ENCODE data around the gene ASAP3.
"Not testable (repeated sequence)": the region's sequence is repeated elsewhere in the genome, so short reads cannot be mapped to it uniquely, and the experiment has no call there.

ASAP3 gene

GRCh38 chr1:23509896-23510295 lies 25.9 kb upstream of the ASAP3 start:
- TF ChIP-seq, protein P1, sequence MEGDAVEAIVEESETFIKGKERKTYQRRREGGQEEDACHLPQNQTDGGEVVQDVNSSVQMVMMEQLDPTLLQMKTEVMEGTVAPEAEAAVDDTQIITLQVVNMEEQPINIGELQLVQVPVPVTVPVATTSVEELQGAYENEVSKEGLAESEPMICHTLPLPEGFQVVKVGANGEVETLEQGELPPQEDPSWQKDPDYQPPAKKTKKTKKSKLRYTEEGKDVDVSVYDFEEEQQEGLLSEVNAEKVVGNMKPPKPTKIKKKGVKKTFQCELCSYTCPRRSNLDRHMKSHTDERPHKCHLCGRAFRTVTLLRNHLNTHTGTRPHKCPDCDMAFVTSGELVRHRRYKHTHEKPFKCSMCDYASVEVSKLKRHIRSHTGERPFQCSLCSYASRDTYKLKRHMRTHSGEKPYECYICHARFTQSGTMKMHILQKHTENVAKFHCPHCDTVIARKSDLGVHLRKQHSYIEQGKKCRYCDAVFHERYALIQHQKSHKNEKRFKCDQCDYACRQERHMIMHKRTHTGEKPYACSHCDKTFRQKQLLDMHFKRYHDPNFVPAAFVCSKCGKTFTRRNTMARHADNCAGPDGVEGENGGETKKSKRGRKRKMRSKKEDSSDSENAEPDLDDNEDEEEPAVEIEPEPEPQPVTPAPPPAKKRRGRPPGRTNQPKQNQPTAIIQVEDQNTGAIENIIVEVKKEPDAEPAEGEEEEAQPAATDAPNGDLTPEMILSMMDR (IDR thresholded peaks at IDR 0.05; ENCODE audit: low read depth, low read length) = no peak
- no peak for DNase-seq (ENCODE audit: extremely low read depth, low read depth)

DNA sequence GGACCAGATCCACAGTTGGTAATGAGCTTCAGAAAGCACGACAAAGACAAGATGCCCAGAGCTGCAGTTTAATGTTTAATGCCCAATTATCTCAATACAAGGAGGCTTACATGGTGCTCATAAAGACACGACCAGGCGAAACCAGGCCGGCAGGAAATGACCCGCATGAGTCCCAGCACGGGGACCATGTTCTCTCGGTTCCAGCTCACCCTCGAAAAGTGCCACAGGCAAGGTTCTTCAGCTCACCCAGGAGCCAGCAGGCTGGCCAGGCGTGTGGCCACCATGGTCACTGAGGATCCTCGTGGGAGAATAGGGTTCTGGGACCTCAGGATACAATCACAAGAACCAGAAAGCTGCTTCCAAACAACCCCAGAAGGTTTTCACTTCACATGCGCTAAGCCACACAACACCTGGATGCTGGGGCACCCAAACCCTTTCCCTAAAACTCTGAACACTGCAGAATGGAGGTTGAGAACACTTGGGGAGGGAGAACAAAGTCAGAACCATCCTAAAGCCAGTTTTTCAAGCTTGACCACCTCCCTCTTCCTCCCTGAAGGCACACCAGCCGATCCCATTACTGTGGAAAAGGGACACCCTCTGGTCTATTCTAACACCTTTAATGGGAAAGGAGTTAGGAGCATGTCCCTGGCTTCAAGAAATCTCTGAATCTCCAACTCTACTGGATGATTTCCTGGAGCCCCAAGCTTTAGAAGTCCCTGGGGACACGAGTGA lies 22.6 kb upstream of the ASAP3 start:
- no peak for DNase-seq (ENCODE audit: extremely low read depth, low read depth)
- TF ChIP-seq, protein P1 (IDR thresholded peaks at IDR 0.05; ENCODE audit: low read depth, low read length) = no peak

DNA sequence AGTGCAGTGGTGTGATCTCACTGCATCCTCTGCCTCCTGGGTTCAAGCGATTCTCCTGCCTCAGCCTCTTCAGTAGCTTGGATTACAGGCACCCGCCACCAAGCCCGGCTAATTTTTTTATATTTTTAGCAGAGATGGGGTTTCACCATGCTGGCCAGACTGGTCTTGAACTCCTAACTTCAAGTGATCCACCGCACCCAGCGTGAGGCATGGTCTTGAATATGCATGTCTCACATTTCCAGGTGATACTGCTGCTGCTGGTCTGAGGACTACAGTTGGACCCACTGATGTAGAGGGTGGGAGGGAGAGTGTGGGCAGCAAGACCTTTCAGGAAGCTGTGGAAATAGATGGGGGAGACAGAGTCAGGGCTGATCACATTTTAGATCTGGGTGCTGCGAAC lies 21.9 kb upstream of the ASAP3 start:
- TF ChIP-seq, protein P1 (IDR thresholded peaks at IDR 0.05; ENCODE audit: low read depth, low read length) = no peak
- DNase-seq (ENCODE audit: extremely low read depth, low read depth) = no peak

- not testable (repeated sequence) for DNase-seq (ENCODE audit: extremely low read depth, low read depth)
These were observed 20.2 kb upstream of the ASAP3 start for GRCh38 chr1:23504156-23504555.

- DNase-seq (ENCODE audit: extremely low read depth, low read depth) = no peak
- TF ChIP-seq, protein P1 (IDR thresholded peaks at IDR 0.05; ENCODE audit: low read depth, low read length) = no peak
These were observed 19.0 kb upstream of the ASAP3 start for GRCh38 chr1:23502951-23503350.

DNA sequence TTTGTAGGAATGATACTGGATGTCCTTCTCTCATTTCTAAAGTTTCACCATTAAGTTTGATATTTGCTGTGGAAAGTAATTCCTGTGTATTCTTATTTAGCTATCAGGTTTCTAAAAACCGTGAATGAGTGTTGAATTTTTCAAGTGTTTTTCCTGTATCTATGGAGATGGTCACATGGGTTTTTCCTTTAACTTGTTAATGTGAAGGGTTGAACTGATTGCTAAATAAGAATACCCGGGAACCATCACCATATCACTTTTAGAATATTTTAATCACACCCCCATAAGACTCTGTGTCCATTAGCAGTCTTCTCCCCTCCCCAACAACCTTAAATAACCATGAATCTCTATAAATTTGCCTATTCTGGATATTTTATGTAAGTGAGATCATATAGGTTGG lies 16.5 kb upstream of the ASAP3 start:
- no peak for DNase-seq (ENCODE audit: extremely low read depth, low read depth)
- TF ChIP-seq, protein P1 (IDR thresholded peaks at IDR 0.05; ENCODE audit: low read depth, low read length) = no peak

DNA sequence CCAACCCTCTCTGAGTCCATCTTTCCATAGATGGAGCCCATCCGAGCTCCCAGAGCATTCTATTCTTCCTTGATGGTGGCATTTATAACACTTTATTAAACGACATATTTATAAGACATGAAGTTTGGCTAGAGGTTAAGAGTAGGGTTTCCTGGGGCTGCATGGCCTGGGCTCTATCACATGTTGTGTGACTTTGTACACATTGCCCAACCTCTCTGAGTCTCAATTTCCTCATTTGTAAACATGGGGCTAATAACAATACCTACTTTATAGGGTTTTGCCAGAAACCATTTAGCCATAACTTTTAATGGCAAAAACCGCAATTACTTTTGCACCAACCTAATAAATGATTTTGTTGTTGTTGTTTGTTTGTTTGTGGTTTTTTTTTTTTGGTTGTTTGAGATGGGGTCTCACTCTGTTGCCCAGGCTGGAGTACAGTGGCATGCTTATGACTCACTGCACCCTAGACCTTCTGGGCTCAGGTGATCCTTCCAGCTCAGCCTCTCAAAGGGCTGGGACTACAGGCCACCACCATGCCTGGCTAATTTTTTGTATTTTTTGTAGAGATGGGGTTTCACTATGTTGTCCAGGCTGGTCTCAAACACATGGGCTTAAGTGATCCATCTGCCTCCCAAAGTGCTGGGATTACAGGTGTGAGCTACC lies 13.9 kb upstream of the ASAP3 start:
- TF ChIP-seq, protein P1 (IDR thresholded peaks at IDR 0.05; ENCODE audit: low read depth, low read length) = no peak
- DNase-seq (ENCODE audit: extremely low read depth, low read depth) = no peak

Measured in AG09319 (cell line).